ENCODE measurements around the gene GALNT1.

DNA sequence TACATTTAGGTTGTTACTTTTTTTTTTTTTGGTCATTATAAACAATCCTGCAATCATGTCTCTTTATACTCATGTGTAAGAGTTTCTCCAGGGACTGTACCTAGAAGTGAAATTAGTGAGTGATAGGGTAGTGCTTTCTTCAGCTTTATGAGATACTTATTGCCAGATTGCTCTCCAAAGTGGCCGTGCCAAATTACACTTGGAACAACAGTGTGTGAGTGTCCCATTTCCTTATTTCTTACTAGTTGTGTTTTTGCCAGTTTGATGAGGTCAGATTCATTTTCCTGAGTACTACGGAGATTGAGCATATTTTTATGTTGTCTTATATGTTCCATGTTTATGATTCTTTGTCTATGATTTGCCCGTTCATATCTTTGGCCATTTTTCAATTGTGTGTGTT, 39.2 kb downstream of the GALNT1 start:
- TF ChIP-seq, protein P1, sequence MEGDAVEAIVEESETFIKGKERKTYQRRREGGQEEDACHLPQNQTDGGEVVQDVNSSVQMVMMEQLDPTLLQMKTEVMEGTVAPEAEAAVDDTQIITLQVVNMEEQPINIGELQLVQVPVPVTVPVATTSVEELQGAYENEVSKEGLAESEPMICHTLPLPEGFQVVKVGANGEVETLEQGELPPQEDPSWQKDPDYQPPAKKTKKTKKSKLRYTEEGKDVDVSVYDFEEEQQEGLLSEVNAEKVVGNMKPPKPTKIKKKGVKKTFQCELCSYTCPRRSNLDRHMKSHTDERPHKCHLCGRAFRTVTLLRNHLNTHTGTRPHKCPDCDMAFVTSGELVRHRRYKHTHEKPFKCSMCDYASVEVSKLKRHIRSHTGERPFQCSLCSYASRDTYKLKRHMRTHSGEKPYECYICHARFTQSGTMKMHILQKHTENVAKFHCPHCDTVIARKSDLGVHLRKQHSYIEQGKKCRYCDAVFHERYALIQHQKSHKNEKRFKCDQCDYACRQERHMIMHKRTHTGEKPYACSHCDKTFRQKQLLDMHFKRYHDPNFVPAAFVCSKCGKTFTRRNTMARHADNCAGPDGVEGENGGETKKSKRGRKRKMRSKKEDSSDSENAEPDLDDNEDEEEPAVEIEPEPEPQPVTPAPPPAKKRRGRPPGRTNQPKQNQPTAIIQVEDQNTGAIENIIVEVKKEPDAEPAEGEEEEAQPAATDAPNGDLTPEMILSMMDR (IDR thresholded peaks at IDR 0.05; ENCODE audit: low read length), result no peak
- TF ChIP-seq EZH2 (optimal IDR thresholded peaks at IDR 0.05; ENCODE audit: low read depth, low read length), result no peak
